ENCODE results near the gene ATG16L2. TPM values are rescaled to one million over a fixed set of nuclear protein-coding genes. Genes with fewer than 3 reads are reported as not detected.

ATG16L2 gene
- total and polyA plus RNA-seq, 9 of the 15 experiments (the other 6 are each of a cell fraction or from before 2014, with no cell fraction given) = 0.18 to 11.2 (median 6.2) TPM

- TF ChIP-seq PHF8 (IDR thresholded peaks at IDR 0.05; ENCODE audit: borderline replicate concordance, low read length) = peak; percentile 48; the same call in 1 of the 2 replicates
- no peak for TF ChIP-seq KHSRP (IDR thresholded peaks at IDR 0.05)
- TF ChIP-seq TEAD4 (IDR thresholded peaks at IDR 0.05; ENCODE audit: low read length) = peak; percentile 84
- no peak for TF ChIP-seq TEAD4 (CRISPR knock-in tag; IDR thresholded peaks at IDR 0.05; ENCODE audit: borderline replicate concordance)
- no peak for TF ChIP-seq KDM4B (IDR thresholded peaks at IDR 0.05; ENCODE audit: borderline replicate concordance in 2 of 2, low read depth in 1 of 2)
- TF ChIP-seq BCOR (IDR thresholded peaks at IDR 0.05) = peak; percentile 81; the same call in 1 of the 2 replicates
- no peak for TF ChIP-seq ZNF780A (CRISPR knock-in tag; IDR thresholded peaks at IDR 0.05)
- TF ChIP-seq FOXK2 (conservative IDR thresholded peaks at IDR 0.05 in 1 of 2, IDR thresholded peaks at IDR 0.05 in 1 of 2; ENCODE audit: low read depth in 2 of 2) = no peak
- no peak for TF ChIP-seq NCOA2 (IDR thresholded peaks at IDR 0.05; ENCODE audit: partially characterized antibody in 2 of 2)
- peak; percentile 63; the same call in 1 of the 2 replicates for TF ChIP-seq HNRNPL (IDR thresholded peaks at IDR 0.05; ENCODE audit: low read depth, low read length)
- TF ChIP-seq DDX20 (tag; IDR thresholded peaks at IDR 0.05; ENCODE audit: low read depth) = no peak
- TF ChIP-seq, protein P1, sequence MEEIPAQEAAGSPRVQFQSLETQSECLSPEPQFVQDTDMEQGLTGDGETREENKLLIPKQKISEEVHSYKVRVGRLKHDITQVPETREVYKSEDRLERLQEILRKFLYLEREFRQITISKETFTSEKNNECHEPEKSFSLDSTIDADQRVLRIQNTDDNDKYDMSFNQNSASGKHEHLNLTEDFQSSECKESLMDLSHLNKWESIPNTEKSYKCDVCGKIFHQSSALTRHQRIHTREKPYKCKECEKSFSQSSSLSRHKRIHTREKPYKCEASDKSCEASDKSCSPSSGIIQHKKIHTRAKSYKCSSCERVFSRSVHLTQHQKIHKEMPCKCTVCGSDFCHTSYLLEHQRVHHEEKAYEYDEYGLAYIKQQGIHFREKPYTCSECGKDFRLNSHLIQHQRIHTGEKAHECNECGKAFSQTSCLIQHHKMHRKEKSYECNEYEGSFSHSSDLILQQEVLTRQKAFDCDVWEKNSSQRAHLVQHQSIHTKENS (CRISPR knock-in tag; IDR thresholded peaks at IDR 0.05) = no peak
- TF ChIP-seq YY1 (IDR thresholded peaks at IDR 0.05; ENCODE audit: borderline replicate concordance in 1 of 3, control insufficient read depth in 1 of 3, extremely low read depth in 1 of 3, insufficient read depth in 3 of 3, insufficient read length in 1 of 3, insufficient replicate concordance in 2 of 3, low read depth in 1 of 3, low read length in 2 of 3) = peak in 1 of 3 experiments; percentile 79
- TF ChIP-seq, protein P2, sequence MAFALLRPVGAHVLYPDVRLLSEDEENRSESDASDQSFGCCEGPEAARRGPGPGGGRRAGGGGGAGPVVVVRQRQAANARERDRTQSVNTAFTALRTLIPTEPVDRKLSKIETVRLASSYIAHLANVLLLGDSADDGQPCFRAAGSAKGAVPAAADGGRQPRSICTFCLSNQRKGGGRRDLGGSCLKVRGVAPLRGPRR (CRISPR knock-in tag; IDR thresholded peaks at IDR 0.05) = 0 out of 2 replicates have a peak, but pooled peaks have one; percentile 54
- TF ChIP-seq HSF4 (CRISPR knock-in tag; IDR thresholded peaks at IDR 0.05; ENCODE audit: borderline replicate concordance) = 0 out of 2 replicates have a peak, but pooled peaks have one; percentile 45
- peak; percentile 93; the same call in 1 of the 2 replicates for TF ChIP-seq LCOR (CRISPR knock-in tag; IDR thresholded peaks at IDR 0.05)
- peak; percentile 65; the same call in 1 of the 2 replicates for TF ChIP-seq ZSCAN29 (IDR thresholded peaks at IDR 0.05)
- peak; percentile 41; the same call in 1 of the 2 replicates for TF ChIP-seq FOXM1 (IDR thresholded peaks at IDR 0.05; ENCODE audit: low read depth)
- TF ChIP-seq FOXM1 (CRISPR knock-in tag; IDR thresholded peaks at IDR 0.05; ENCODE audit: low read depth) = no peak
- TF ChIP-seq, protein P3, sequence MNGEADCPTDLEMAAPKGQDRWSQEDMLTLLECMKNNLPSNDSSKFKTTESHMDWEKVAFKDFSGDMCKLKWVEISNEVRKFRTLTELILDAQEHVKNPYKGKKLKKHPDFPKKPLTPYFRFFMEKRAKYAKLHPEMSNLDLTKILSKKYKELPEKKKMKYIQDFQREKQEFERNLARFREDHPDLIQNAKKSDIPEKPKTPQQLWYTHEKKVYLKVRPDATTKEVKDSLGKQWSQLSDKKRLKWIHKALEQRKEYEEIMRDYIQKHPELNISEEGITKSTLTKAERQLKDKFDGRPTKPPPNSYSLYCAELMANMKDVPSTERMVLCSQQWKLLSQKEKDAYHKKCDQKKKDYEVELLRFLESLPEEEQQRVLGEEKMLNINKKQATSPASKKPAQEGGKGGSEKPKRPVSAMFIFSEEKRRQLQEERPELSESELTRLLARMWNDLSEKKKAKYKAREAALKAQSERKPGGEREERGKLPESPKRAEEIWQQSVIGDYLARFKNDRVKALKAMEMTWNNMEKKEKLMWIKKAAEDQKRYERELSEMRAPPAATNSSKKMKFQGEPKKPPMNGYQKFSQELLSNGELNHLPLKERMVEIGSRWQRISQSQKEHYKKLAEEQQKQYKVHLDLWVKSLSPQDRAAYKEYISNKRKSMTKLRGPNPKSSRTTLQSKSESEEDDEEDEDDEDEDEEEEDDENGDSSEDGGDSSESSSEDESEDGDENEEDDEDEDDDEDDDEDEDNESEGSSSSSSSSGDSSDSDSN (IDR thresholded peaks at IDR 0.05; ENCODE audit: borderline replicate concordance in 1 of 2, low read depth in 2 of 2, low read length in 2 of 2) = peak in 1 of 2 experiments; percentile 50; a peak in 1 of 4 replicates
- TF ChIP-seq HCFC1 (IDR thresholded peaks at IDR 0.05; ENCODE audit: low read depth, low read length) = 0 out of 2 replicates have a peak, but pooled peaks have one; percentile 4
- peak; percentile 17; the same call in 1 of the 2 replicates for TF ChIP-seq MTA1 (IDR thresholded peaks at IDR 0.05; ENCODE audit: borderline replicate concordance)
- peak; percentile 63 to 82; a peak in 3 of 4 replicates for TF ChIP-seq TRIM24 (IDR thresholded peaks at IDR 0.05)
- no peak for TF ChIP-seq ZFPM2 (CRISPR knock-in tag; IDR thresholded peaks at IDR 0.05)
Observed at GRCh38 chr11:72776117-72776843, 37.9 kb upstream of the ATG16L2 start (continued).

Data from K562 (cell line).